Peyer's patch (tissue), 4 donors: ENCODE data around the gene FRMD7.

Experiments
- POLR2A ChIP-seq, 2 donors: fragments of 450-650 bp; IDR thresholded peaks; one replicate each; pipeline ENCODE4 v1.5.1; 2017; ENCODE audit warnings: antibody characterized with exemption in 2 of 2, mild to moderate bottlenecking in 2 of 2, moderate library complexity in 2 of 2
- TF ChIP-seq, protein P1 (sequence below), 6 experiments: fragments of 450-650 bp in 4 of 6; fragments of 200-600 bp in 2 of 6; sonication (generic) in 1 of 6; IDR thresholded peaks; one replicate each; pipeline ENCODE4 v1.5.1; 2017 to 2019; ENCODE audit warnings: antibody characterized with exemption in 6 of 6, mild to moderate bottlenecking in 3 of 6, moderate library complexity in 1 of 6

- TF ChIP-seq, protein P1, sequence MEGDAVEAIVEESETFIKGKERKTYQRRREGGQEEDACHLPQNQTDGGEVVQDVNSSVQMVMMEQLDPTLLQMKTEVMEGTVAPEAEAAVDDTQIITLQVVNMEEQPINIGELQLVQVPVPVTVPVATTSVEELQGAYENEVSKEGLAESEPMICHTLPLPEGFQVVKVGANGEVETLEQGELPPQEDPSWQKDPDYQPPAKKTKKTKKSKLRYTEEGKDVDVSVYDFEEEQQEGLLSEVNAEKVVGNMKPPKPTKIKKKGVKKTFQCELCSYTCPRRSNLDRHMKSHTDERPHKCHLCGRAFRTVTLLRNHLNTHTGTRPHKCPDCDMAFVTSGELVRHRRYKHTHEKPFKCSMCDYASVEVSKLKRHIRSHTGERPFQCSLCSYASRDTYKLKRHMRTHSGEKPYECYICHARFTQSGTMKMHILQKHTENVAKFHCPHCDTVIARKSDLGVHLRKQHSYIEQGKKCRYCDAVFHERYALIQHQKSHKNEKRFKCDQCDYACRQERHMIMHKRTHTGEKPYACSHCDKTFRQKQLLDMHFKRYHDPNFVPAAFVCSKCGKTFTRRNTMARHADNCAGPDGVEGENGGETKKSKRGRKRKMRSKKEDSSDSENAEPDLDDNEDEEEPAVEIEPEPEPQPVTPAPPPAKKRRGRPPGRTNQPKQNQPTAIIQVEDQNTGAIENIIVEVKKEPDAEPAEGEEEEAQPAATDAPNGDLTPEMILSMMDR (IDR thresholded peaks at IDR 0.05), result no peak
- no peak for TF ChIP-seq POLR2A (IDR thresholded peaks at IDR 0.05)
Observed at GRCh38 chrX:132101206-132101605, 26.6 kb downstream of the FRMD7 start.
